HG02610 (cell line): ENCODE data around the gene KCNC2.
"Not testable (repeated sequence)": the region's sequence is repeated elsewhere in the genome, so short reads cannot be mapped to it uniquely, and the experiment has no call there.

ENCODE experiments used
- ATAC-seq: cut with Tn5 transposase; IDR thresholded peaks from one replicate; pipeline ENCODE4 v1.9.1; 2021; ENCODE audit warnings: mild to moderate bottlenecking, moderate library complexity; ENCODE audit not compliant: unreplicated experiment

KCNC2 gene

DNA sequence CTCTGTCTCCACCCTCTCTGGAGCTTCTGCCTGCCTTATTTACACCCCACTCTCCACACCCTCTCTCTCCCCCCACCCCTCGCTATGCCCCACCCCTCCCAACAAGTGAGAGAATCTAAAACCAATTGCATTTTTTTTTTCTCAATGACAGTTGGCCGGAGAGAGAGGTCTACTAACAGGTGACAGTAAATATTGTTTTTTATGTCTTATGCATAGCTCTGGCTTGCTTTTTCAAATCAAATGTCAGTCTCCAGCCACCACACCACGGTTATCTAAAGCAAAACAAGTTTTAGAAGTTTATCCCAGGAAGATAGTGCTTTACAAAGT lies at the start of gene KCNC2:
Gene KCNC2, minus strand, starts transcription at position 28 of the 327 bp plus-strand sequence.
- no peak for ATAC-seq

DNA sequence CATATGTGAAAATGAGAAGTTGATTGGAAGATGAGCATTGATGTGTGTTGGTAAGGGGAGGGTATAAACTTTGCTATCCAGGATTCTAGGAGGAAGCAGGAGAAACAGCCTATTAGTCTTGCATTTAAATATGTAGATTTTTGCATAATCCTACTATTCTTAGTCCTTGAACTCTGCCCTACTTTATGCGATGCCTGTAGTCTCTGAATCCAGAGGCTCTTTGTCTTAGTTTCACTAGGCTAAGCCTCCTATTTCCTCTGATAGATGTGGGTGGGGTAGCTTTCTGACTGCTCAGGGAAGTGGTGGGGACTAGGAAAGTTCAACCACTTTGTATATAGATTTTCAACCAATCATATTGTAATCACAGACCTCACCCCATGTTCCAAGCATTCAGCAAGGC lies 49.5 kb upstream of the KCNC2 start:
- ATAC-seq, result no peak

DNA sequence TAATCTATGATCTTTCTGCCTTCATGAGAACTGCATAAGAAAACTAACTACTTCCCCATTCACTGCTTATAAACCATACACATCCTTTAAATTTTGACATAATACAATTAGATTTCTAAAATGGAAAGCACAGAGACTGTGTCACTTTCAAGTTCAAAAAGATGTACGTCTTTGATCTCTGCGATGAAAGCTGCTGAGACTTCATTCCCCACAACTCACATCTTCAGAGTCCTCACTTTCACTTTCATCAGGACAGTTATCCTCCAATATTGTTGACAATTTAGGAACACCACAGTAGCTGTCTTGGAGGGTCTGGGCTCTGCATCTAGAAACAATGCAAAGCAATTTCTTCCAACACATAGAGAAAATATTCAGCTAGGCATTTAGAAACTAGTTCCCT lies 47.9 kb upstream of the KCNC2 start:
- ATAC-seq, result no peak

DNA sequence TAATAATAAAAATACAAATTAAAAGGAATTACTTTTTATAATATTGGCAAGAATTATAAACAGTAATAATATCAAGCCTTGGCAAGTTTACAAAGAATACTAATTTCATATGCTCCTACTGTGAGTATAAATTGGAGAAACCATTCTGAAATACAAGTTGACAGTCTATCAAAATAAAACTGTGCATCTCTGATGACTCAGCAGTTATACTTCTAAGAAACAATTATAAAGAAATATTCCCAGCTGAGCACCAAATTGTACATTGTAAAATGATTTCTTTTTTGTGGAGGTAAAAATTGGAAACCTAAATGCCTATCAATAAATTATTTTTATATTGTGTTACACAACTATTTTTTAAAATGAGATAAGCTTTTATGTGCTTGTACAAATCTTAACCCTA lies 35.5 kb upstream of the KCNC2 start:
- no peak for ATAC-seq

DNA sequence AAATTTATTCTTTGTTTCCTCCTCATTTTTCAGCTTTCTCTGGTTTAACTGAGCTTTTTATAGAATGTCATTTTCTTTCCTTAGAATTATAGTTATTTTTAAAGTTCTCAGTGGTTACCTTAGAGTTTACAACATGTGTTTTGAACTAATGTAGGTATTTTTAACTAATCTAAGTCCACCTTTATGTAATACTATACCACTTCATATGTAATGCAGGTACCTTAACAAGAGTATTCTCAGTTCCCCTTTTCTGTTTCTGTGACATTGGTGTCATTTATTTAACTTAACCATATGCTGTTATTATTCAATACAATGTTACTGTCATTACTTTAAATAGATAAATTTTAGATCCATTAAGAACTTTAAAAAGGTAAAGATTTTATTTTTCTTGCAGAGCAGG lies 30.3 kb upstream of the KCNC2 start:
- no peak for ATAC-seq

DNA sequence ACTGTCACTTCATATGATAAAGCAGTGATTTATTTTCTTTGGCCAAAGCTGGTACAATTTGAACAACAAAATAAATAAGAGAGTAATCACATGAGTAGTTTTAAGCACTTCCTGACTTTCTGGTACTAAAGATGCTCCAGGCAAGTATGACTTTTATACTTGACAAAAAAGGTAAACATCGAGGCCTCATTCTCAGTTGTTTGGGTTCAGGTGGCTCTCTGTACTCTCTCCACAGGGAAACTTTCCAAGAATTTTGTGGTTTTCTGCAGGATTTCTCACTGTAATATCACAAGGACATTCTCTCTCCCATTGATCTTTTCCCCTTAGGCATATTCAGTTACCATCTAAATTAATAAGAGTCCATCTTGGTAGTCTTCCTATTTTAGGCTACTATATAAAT lies 26.6 kb upstream of the KCNC2 start:
- ATAC-seq, result no peak

DNA sequence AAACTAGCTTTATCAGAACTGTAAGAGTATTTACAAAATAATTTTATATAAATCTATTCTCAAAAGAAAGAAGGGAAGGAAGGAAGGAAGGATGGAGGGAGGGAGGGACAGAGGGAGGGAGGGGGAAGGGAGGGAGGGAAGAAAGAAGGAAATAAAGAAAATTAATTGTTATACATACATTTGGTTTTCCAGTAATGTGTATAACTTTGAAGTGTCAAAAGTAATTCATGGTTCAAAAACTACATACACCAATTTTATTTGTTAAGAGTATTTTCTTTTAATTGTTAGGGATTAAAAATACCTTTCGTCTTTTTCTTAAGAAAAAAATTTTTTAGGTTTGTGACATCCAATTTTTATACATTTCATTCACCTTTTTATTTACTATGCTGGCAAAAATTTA lies 17.5 kb upstream of the KCNC2 start:
- no peak for ATAC-seq

DNA sequence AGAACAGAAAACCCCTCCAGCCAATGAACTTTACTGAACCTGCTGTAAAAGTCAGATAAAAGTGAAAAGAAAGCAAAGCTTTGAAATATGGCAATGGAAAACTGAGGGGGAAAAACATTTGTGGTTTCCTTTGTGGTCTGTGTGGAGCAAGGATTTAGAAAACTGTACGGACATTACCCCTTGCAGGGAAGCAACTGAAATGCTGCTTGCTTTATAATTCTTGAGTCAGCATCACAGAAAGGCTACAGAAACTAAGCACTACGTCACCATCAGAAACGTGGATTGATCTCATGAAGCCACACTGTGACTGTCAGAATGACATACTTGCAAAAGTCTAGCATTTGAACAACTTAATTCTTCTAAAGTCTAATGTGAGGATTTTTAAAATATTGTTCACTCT lies 2.4 kb upstream of the KCNC2 start:
- no peak for ATAC-seq

DNA sequence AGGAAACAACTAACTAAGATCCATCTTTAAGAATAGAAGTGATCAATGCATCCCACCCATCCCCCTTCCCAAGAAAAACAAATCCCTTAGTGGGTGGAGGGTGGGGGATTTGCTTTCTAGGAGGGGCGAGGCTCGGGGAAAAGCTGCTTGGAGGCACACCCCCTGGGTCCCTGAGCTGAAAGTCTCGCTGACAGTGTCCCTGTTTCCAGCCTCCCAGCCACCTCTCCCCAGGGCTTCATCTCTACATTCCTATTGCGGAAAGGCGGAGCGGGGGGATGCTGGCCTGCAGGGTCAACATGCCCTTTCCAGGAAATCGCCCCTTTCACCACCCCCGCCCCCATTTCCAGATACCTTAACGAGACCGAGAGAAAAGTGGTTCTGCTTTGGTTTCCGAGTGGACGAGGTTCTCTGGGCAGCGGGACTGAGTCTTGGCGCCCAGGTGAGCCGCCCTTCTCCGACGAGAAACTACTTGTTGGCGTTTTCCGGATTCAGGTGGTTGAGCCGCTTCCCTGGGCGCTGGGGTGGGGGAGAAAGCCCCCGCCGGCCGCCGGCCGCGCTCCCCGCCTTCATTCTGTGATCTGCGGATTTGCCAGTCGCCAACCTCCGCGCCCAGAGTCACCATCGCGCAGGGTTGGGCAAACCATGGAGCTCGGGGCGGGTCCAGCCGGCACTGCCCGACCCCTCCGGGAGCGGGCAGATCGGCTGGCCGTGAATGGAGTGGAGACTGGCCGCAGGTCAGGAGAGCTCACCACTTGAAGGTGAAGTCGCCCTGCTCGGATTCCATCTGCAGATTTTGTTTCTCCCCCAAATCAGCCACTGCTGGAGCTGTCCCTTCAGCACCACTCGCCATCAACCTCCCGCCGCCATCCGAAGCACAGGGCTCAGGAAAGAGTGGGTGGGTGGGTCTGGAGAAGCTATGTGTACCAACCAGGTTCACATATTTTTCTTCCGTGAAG lies 505 bp downstream of the KCNC2 start:
- no peak for ATAC-seq

DNA sequence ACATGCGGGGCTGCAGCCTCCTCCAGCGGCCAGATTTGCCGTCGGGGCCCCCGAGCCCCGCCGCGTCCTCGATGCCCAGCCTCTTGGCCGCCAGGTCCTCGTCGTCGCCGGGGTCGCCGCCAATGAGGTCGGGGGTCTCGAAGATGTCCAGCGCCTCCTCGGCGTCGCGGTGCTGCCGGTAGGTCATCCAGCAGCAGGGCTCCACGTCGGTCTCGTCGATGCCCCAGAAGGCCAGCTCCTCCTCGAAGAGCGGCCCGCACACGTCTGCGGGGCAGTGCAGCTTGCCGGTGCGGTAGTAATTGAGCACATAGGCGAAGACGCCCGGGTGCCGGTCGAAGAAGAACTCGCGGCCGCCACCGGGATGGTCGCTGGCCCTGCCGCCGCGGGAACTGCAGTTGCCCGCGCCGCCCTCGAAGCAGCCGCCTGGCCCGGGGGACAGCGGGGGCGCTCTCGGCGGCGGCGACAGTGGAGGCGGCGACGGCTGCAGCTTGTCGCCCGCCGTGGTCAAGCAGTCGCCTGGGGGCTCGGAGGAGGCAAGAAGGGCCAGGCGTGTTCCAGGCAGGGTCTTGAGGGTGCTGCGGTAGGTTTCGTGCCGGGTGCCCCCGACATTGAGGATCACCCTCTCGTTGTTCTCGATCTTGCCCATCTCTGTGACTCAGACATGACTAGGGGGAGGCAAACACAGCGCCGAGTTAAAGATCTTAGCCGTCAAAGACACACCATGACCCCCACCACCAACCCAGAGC lies 2.1 kb downstream of the KCNC2 start:
- ATAC-seq, result no peak

DNA sequence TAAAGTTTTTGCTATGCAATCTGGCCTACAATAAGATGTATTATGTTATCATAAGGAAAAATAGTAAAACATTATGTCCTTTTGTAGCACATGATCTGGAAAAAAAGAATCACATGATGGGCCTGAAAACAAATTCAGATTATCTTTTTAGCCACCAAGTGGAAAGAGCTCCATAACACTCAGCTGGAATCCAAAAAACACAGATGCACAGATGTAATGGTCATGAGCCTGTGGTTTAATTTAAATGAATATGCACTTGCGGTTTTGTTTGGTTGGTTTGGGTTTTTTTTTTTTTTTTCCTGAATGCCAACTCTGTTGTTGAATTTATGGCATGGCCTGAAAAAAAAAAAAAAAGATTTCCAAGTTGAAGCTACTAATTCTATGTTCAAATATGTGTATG lies 4.1 kb downstream of the KCNC2 start:
- ATAC-seq, result no peak

DNA sequence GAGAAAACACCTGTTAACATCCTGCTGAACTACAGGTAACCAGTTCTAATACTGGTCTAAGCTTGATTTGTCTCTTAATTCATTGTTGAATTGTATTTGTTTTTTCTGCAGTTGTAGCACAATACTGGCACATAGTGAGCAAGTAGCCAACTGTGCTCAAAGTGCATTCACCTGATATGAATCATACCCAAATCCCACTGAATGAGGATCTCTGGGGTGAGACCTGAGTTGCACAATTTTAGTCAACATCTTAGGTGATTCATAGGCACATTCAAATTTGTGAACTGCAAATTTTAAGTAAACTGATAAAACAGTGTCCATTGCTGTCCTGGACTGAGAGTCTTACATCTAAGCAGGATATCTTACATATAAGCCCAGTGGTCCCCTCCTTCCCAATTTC lies 12.8 kb downstream of the KCNC2 start:
- no peak for ATAC-seq

DNA sequence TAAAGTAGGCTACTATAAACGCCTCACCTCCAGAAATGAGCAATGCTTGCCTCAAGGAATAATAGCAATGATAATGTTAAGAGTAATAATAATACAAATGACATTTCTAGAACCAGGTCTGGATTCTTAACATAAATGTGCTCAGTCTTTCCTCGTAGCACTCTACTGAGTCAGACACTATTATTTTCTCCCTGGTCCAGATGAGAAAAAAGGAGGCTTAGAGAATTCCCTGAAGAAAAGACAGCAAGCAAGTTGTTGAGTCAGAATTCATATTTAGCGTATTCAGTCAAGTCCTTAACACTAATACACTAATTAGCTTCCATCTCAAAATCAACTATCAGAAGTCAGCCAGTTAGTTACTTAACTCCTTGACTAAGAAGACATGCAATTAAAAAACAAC lies 13.2 kb downstream of the KCNC2 start:
- ATAC-seq, result no peak

DNA sequence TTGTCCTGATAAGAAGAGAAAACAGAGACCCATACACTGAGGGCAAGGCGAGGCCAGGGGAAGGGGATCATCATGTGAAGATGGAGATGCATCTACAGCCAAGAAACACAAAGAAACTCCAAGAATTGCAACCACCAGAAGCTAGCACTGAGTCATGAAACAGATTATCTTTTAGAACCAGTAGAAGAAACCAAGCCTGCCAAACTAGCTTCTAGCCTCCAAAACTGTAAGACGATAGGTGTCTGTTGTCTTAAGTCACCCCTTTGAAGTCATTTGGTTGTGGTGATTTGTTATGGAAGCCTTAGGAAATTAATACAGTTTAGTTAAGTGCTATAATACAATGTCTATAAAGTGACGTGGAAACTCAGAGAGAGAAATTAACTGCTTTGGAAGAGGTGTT lies 15.4 kb downstream of the KCNC2 start:
- no peak for ATAC-seq

DNA sequence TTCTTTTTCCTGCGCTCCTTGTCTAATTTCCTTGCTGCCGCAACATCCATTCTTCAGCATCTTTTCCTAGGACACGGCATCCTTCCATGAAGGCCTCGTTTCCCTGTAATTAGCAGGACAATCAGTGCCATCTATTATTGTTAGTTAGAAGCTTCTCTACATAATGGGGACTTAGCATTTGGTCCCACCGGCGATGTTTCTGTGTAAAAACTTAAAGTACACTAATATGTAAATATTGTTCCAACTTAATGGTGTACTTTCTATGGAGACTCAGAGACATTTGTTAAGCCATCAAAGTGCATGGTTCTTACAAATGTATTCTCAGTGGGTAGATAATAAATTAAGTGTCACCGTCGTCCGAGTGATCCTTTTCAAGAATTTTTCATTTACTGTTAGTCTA lies 17.4 kb downstream of the KCNC2 start:
- no peak for ATAC-seq

DNA sequence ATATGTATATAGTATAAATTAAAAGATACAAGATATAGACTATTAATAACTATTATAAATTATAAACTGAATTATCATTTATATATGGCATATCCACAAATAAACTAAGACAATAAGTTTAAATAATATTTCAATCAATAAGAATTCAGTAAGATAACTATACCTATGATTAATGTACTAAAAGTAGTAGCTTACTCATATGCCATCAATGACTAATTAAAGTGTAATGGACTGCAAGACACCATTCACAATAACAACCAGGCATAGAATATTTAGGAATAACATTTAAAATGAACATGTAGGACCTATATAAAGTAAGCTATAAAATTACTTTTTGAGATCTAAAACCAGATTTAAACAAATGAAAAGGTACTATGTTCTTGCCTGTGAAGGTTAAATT lies 18.8 kb downstream of the KCNC2 start:
- no peak for ATAC-seq

DNA sequence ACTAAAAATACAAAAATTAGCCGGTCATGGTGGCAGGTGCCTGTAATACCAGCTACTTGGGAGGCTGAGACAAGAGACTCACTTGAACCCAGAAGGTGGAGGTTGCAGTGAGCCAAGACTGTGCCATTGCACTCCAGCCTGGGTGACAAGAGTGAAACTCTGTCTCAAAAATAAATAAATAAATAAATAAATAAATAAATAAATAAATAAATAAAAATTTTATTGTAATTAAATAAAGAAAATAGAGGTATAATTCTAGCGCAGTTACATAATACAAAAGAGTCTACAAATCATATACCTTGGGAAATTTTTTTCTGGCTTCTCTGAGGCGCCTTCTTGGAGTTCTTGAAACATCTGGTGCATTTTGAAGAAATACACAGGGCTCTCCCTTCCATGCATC lies 23.8 kb downstream of the KCNC2 start:
- ATAC-seq, result not testable (repeated sequence)

DNA sequence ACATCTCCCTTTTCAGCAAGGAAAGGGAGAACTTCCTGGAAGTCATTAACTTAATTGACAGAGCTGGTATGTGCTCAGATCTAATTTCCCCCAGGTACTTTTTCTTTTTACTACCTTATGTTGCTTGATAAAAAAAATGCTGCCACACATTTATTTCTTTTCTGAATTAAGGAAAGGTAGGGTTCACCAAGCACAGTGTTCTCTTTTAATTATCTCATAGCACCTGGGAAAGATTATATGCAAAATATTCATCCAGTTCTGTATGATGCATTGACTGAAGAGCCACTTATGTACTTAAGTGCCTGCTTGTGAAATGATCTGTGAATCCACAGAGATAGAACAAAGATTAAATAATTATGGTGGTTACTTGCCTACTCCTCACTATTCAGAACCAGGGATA lies 25.1 kb downstream of the KCNC2 start:
- ATAC-seq, result no peak

DNA sequence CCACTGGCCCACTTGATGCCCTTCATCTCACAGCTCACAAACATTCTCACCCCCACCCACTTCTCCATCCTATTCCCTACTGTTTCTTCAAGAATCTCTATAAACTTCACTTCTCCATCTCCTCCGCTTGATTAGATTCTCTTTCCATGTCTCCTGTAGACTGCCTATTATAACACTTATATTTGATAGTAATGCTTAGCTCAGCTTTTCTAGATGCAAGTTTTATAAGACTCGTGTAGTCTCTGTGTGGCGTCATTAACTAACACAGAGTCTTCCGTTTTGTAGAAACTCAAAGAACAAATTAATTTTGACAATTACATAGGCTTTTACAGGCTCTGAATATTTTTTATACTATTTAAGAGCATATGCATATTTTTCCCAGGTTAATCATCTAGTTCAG lies 25.7 kb downstream of the KCNC2 start:
- no peak for ATAC-seq

DNA sequence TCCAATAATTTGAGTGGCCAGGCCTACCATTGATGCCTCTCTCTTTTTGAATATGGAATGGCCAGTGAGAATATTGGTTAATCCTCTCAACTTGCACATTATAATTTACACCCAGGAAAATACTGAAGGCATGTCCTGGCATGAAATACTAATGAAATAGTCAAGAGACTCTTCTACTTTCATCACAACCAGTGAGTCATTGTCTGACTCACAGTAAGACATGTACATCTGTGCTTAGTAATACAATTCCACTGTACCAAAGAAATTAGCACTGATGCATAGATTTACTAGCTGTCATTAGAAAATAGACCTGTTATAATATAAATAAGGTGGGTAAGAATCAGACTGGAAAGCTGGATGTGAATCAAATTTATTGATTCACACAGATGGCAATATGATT lies 31.6 kb downstream of the KCNC2 start:
- peak; percentile 98 for ATAC-seq

DNA sequence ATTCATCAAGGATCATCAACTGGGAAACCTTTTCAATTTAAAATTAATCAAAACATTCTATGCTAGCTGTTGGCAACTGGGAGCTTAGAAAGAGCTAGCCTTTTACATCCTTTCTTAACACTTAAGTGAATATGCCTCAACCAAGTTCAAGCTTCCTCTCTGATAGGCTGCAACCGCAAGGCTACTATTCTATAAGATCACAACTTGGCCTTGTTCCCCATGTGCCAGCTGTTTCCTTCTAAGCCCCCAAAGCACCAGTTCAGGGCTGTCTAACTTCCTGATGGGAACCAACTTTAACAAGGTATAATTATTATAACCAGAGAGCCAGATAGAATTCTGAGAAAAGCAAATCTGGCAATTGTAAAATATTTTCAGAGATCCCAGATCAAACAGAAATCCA lies 37.0 kb downstream of the KCNC2 start:
- peak; percentile 38 for ATAC-seq

DNA sequence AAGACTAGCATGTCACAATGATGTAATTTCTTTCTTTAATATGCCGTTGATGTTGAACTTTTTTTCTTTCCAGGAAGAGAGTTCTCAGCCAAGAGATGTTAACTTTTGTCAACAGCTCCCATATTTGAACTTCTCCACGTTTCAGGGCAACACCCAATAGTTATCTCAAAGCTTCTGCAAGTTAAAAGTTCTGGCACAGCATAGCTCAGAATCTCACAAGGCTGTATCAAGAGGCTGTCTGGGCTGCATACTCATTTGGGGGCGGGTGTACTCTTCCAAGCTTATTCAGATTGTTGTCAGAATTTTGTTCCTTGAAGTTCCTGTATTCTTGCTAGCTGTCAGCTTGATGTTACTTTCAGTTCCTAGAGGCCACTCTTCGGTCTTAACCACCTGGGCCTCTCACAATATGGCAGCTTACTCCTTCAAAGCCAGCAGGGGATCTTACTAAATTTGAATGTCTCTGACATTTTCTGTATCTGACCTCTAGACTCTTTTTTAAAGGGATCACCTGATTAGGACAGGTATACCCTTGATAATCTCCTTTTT lies 38.9 kb downstream of the KCNC2 start:
- peak; percentile 70 for ATAC-seq
